HL-60 (cell line): ENCODE measurements around the gene ROMO1.

Experiments used
- DNase-seq, 2 experiments: peaks; one replicate each; pipeline ENCODE4 v3.0.0-alpha.2; 2010 to 2020; ENCODE audit warnings: low read depth in 1 of 2, low spot score in 1 of 2
- H3K27ac ChIP-seq: fragments of 250-450 bp; sonication (Bioruptor Pico); replicated peaks from 2 replicates; pipeline ENCODE4 v1.5.1; 2020; ENCODE audit warnings: mild to moderate bottlenecking, moderate library complexity
- H3K27me3 ChIP-seq: fragments of 250-450 bp; sonication (Bioruptor Pico); 2 replicates; pipeline ENCODE4 v1.5.1; 2021; ENCODE audit warnings: mild to moderate bottlenecking, moderate library complexity; ENCODE audit not compliant: insufficient read depth, poor library complexity, severe bottlenecking
- H3K4me3 ChIP-seq: replicated peaks from 2 replicates; pipeline ENCODE4 v1.5.1; 2011; ENCODE audit warnings: mild to moderate bottlenecking, control low read depth, low read length; ENCODE audit not compliant: insufficient read depth
- CTCF ChIP-seq: IDR thresholded peaks from one replicate; pipeline ENCODE4 v1.5.1; 2011; ENCODE audit warnings: low read length, control low read depth, inconsistent platforms; ENCODE audit not compliant: insufficient read depth
- GABPA ChIP-seq: IDR thresholded peaks from 2 replicates; pipeline ENCODE4 v1.6.1; 2012; ENCODE audit warnings: low read depth
- POLR2AphosphoS5 ChIP-seq: IDR thresholded peaks from 2 replicates; pipeline ENCODE4 v1.6.1; 2012; ENCODE audit warnings: low read depth
- REST ChIP-seq: IDR thresholded peaks from 2 replicates; pipeline ENCODE4 v1.6.1; 2012; ENCODE audit warnings: low read depth; ENCODE audit not compliant: insufficient replicate concordance
- SPI1 ChIP-seq: IDR thresholded peaks from 2 replicates; pipeline ENCODE4 v1.6.1; 2012; ENCODE audit warnings: low read depth, mild to moderate bottlenecking, borderline replicate concordance

ROMO1 gene

GRCh38 chr20:35653430-35653734 is 45.8 kb upstream of the ROMO1 start:
- H3K4me3 ChIP-seq = no peak overlapping the region
- no peaks in the 10 kb centered on the region for H3K27me3 ChIP-seq
- H3K27ac ChIP-seq = no peak overlapping the region
- DNase-seq = no peak
- TF ChIP-seq POLR2AphosphoS5 = no peak
- no peak for TF ChIP-seq CTCF
- TF ChIP-seq GABPA = no peak
- no peak for TF ChIP-seq REST

GRCh38 chr20:35653893-35654292 is 45.3 kb upstream of the ROMO1 start:
- no peaks in the 10 kb centered on the region for H3K27me3 ChIP-seq
- DNase-seq = no peak
- H3K27ac ChIP-seq = no peak overlapping the region
- no peak overlapping the region for H3K4me3 ChIP-seq
- no peak for TF ChIP-seq CTCF
- no peak for TF ChIP-seq SPI1
- TF ChIP-seq REST = no peak

- DNase-seq = no peak
- Histone ChIP-seq H3K4me3 (no peak overlapping the region), H3K27me3 (no peaks in the 10 kb centered on the region), H3K27ac (no peak overlapping the region)
- TF ChIP-seq SPI1 = no peak
- no peak for TF ChIP-seq CTCF
- no peak for TF ChIP-seq REST
- TF ChIP-seq POLR2AphosphoS5 = no peak
- TF ChIP-seq GABPA = no peak
Measured at GRCh38 chr20:35654415-35654814, 44.8 kb upstream of the ROMO1 start.
